ENCODE measurements around the gene PARP6. TPM values are rescaled to one million over a fixed set of nuclear protein-coding genes. Genes with fewer than 3 reads are reported as not detected.
A peak's percentile ranks its signal among the peaks of the same experiment; 100 is the strongest.

Gene PARP6
- total RNA-seq, 6 donors from 2014 or later, result 54.9 to 140 (median 71.4) TPM

DNA sequence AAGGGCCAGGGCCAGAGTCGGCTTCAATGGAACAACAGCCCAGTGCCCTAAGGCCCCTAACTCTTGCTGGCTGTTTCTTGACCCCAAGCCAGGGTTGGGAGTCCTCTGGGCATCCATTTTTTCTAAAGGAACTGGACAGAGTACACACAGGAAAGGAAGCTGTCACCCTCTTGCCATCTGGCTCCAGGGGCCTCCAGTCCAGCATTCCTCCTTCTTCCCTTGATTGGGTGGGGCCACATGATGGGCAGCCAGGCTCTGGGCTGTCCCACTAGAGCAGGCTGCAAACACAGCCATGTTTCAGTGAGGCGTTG is 73.2 kb downstream of the PARP6 start:
- no peak for DNase-seq
- no peaks in the 10 kb centered on the region for H3K27me3 ChIP-seq
- no peaks in the 10 kb centered on the region for H3K9me3 ChIP-seq
- H3K36me3 ChIP-seq, result peaks cover 36 to 59% (median 57%) of the 10 kb centered on the region in 4 donors
- H3K4me1 ChIP-seq, result peaks cover 14 to 64% (median 29%) of the 10 kb centered on the region in 4 donors
- no peak for TF ChIP-seq POLR2AphosphoS5 (IDR thresholded peaks at IDR 0.05)
- no peak for TF ChIP-seq EP300 (IDR thresholded peaks at IDR 0.05)
- no peak for TF ChIP-seq POLR2A (IDR thresholded peaks at IDR 0.05)
- TF ChIP-seq, protein P1, sequence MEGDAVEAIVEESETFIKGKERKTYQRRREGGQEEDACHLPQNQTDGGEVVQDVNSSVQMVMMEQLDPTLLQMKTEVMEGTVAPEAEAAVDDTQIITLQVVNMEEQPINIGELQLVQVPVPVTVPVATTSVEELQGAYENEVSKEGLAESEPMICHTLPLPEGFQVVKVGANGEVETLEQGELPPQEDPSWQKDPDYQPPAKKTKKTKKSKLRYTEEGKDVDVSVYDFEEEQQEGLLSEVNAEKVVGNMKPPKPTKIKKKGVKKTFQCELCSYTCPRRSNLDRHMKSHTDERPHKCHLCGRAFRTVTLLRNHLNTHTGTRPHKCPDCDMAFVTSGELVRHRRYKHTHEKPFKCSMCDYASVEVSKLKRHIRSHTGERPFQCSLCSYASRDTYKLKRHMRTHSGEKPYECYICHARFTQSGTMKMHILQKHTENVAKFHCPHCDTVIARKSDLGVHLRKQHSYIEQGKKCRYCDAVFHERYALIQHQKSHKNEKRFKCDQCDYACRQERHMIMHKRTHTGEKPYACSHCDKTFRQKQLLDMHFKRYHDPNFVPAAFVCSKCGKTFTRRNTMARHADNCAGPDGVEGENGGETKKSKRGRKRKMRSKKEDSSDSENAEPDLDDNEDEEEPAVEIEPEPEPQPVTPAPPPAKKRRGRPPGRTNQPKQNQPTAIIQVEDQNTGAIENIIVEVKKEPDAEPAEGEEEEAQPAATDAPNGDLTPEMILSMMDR (IDR thresholded peaks at IDR 0.05), result no peak
- peak overlapping the region in 3 of 4 donors; percentile 48 to 69 (median 58) for H3K27ac ChIP-seq
- no peak for ATAC-seq (ENCODE audit: low FRiP score in 2 of 2)
- WGBS, 2 donors, result 65 to 91% methylated on average over 1 to 2 of the region's 2 CpGs
- no peak overlapping the region for H3K4me3 ChIP-seq

DNA sequence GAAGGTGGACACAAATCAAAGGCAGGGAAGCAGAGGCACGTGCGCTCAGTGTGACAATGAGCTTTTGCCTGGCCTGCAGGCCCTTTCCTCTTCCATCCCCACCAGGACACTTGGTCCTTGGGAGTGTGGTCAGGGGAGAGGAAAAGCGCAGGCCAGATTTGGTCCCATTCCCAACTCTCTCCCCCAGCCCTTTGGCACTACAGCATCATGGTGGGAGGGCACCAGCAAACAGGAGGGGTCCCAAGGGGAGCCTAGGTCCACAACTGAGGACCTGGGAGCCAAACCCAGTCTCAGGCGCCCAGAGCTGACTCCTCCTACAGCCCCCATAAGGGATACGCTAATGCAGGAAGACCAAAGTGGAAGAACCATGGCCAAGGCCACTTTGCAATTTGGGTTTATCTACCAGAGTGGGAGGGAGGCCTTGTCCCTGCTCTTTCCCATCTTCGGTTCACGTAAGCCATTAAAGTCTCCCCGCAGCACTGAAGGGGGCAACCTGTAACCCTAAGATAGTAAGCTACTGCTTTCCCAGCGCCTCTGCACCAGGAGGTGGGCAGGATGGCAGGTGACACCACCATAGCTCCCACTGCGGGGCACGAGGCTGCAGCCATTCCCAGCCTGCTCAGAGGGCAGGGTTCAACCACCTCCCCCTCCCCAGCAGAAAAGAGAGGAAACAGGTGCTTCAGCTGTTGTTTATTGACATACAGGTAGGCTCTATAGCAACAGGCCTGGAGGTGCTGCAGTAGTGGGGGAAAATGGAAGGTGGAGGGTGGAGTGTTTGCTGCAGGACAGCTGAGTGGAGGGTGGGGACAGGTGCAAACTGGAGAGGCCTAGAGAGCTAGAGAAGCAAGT is 73.8 kb downstream of the PARP6 start:
- Histone ChIP-seq H3K9me3 (no peaks in the 10 kb centered on the region), H3K4me1 (peaks cover 11 to 58% (median 29%) of the 10 kb centered on the region in 4 donors), H3K27ac (peak overlapping the region; percentile 46 to 84 (median 82)), H3K27me3 (no peaks in the 10 kb centered on the region), H3K36me3 (peaks cover 36 to 54% (median 52%) of the 10 kb centered on the region in 4 donors), H3K4me3 (no peak overlapping the region)
- TF ChIP-seq POLR2AphosphoS5 (IDR thresholded peaks at IDR 0.05) (peak in 1 of 2 donors; percentile 20), EP300 (IDR thresholded peaks at IDR 0.05) (peak in 1 of 4 donors; percentile 2), POLR2A (IDR thresholded peaks at IDR 0.05) (peak in 1 of 4 donors; percentile 21)
- TF ChIP-seq, protein P1 (IDR thresholded peaks at IDR 0.05), result no peak
- ATAC-seq (ENCODE audit: low FRiP score in 2 of 2) (peak; percentile 5 to 76), DNase-seq (peak in 1 of 2 donors; percentile 77)
- 66 to 81% methylated on average over 10 of the region's 11 CpGs for WGBS, 2 donors

GRCh38 chr15:72197460-72198355 is 74.6 kb downstream of the PARP6 start, which contains the start of gene GRAMD2A:
GRAMD2A (minus strand) TSS chr15:72197787.
- H3K36me3 ChIP-seq, result peaks cover 29 to 45% (median 44%) of the 10 kb centered on the region in 4 donors
- no peaks in the 10 kb centered on the region for H3K27me3 ChIP-seq
- ATAC-seq (ENCODE audit: low FRiP score in 2 of 2) (peak; percentile 69 to 79), DNase-seq (peak; percentile 64 to 93)
- TF ChIP-seq POLR2A (IDR thresholded peaks at IDR 0.05), result peak in 2 of 4 donors; percentile 30 to 66
- no peak for TF ChIP-seq EP300 (IDR thresholded peaks at IDR 0.05)
- TF ChIP-seq, protein P1 (IDR thresholded peaks at IDR 0.05), result peak in 2 of 6 experiments; percentile 19 to 41
- TF ChIP-seq POLR2AphosphoS5 (IDR thresholded peaks at IDR 0.05), result peak in 1 of 2 donors; percentile 31
- H3K4me3 ChIP-seq, result peak within 1 kb of the TSS in 3 of 4 donors; percentile 59
- H3K27ac ChIP-seq, result peak within 1 kb of the TSS; percentile 78 to 84 (median 82)
- H3K9me3 ChIP-seq, result no peaks in the 10 kb centered on the region
- WGBS, 2 donors, result 33 to 70% methylated on average over 16 to 35 of the region's 83 CpGs
- peaks cover 8 to 54% (median 29%) of the 10 kb centered on the region in 4 donors for H3K4me1 ChIP-seq

GRCh38 chr15:72197041-72197459 is 75.3 kb downstream of the PARP6 start:
- 11 to 17% methylated on average over 23 to 35 of the region's 35 CpGs for WGBS, 2 donors
- DNase-seq, result peak in 1 of 2 donors; percentile 87
- no peaks in the 10 kb centered on the region for H3K27me3 ChIP-seq

More at GRCh38 chr15:72197041-72197459, 75.3 kb downstream of the PARP6 start:
- Histone ChIP-seq H3K9me3 (no peaks in the 10 kb centered on the region), H3K4me3 (peak overlapping the region in 3 of 4 donors; percentile 59), H3K4me1 (peaks cover 8 to 54% (median 29%) of the 10 kb centered on the region in 4 donors), H3K36me3 (peaks cover 23 to 38% (median 37%) of the 10 kb centered on the region in 4 donors), H3K27ac (peak overlapping the region; percentile 78 to 84 (median 82))
- ATAC-seq (ENCODE audit: low FRiP score in 2 of 2), result peak in 1 of 2 donors; percentile 39
- no peak for TF ChIP-seq EP300 (IDR thresholded peaks at IDR 0.05)
- TF ChIP-seq, protein P1 (IDR thresholded peaks at IDR 0.05), result no peak
- no peak for TF ChIP-seq POLR2AphosphoS5 (IDR thresholded peaks at IDR 0.05)
- TF ChIP-seq POLR2A (IDR thresholded peaks at IDR 0.05), result no peak

All from upper lobe of left lung (tissue), 6 donors.